ENCODE data around the gene SERPINA12.

Gene SERPINA12

DNA sequence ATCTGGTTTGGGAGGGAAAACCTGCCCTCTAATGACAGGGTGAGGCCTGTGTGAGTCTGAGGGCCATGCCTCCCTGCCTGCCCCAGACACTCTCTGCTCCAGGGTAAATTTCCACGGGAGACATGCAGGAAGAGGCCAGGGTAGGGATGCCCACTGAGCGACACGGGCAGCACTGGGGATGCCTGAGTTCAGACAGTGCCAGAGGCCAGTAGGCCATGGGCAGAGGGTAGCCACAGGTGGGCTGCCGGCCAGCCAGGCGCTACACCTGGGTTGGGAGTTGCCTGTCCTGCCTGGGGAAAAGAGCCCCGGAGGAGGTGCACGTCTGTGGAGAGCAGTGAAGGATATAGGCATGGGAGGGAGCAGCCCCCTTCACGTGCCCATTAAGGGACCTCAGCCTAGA, 3.6 kb downstream of the SERPINA12 start:
- no peak overlapping the region for H3K4me3 ChIP-seq (replicated peaks; ENCODE audit: low read depth, low read length)
- TF ChIP-seq, protein P1, sequence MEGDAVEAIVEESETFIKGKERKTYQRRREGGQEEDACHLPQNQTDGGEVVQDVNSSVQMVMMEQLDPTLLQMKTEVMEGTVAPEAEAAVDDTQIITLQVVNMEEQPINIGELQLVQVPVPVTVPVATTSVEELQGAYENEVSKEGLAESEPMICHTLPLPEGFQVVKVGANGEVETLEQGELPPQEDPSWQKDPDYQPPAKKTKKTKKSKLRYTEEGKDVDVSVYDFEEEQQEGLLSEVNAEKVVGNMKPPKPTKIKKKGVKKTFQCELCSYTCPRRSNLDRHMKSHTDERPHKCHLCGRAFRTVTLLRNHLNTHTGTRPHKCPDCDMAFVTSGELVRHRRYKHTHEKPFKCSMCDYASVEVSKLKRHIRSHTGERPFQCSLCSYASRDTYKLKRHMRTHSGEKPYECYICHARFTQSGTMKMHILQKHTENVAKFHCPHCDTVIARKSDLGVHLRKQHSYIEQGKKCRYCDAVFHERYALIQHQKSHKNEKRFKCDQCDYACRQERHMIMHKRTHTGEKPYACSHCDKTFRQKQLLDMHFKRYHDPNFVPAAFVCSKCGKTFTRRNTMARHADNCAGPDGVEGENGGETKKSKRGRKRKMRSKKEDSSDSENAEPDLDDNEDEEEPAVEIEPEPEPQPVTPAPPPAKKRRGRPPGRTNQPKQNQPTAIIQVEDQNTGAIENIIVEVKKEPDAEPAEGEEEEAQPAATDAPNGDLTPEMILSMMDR (IDR thresholded peaks at IDR 0.05; ENCODE audit: low read length, missing control alignments) = no peak
- DNase-seq (ENCODE audit: low read depth) = no peak

DNA sequence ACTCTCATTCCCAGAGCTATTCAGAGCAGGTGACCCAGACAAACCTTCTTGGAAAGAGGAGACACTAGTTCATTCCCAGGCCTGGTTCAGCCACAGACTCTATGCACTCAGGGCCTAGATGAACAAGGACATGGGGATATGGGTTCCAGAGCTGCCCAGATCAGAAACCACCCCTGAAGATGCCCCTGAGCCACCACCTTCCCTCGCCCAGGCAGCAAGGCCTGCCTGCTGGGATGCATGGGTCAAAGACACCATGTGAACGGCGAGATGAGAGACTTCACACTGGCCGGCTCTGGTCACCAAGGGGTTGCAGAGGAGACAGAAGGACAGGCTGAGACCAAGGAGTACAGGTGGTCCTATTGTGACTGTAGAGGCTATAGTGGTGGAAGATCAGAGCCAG, 4.1 kb downstream of the SERPINA12 start:
- no peak overlapping the region for H3K4me3 ChIP-seq (replicated peaks; ENCODE audit: low read depth, low read length)
- TF ChIP-seq, protein P1 (IDR thresholded peaks at IDR 0.05; ENCODE audit: low read length, missing control alignments) = no peak
- no peak for DNase-seq (ENCODE audit: low read depth)

DNA sequence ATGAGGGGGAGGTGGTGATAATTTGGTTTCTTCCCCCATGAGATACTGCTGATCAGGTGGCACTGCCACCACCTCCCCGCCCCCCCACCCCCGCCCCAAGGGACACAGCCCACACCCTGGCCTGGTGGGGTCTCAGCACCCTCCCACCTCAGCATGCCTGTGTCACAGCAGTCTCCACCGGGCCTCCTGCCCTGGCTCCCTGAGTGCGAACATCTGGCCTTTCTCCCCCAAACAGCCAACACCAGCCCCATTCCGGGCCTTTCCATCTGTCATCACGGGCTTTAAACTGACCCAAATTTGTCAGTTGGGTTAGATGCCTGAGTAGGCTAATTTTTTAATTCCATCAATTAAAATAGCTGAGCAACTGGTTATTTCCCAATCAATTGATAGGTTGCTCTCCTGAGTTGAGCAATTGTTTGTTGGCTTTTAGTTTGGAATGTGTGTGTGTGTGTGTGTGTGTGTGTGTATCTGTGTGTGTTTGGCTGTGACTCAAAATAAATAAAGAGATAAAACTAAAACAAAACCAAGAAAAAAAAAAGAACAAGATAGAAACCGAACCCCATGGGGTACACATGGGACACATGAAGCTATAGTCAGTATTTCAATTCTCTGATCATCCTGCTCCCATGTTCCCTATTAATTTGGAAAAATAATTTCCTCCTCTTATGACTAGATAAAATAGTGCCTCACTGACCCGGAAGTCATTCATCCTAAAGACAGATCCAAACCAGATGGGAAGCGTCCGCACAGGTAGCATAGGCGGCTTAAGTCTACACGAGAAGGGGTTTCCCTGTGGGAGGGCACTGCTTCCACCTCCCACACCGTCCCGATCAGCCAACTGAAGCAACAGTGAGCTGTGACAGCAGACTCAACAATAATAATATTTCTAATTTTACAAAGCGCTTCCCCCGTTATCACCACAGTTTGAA, 7.4 kb downstream of the SERPINA12 start:
- H3K4me3 ChIP-seq (replicated peaks; ENCODE audit: low read depth, low read length) = no peak overlapping the region
- no peak for DNase-seq (ENCODE audit: low read depth)
- TF ChIP-seq, protein P1 (IDR thresholded peaks at IDR 0.05; ENCODE audit: low read length, missing control alignments) = no peak

DNA sequence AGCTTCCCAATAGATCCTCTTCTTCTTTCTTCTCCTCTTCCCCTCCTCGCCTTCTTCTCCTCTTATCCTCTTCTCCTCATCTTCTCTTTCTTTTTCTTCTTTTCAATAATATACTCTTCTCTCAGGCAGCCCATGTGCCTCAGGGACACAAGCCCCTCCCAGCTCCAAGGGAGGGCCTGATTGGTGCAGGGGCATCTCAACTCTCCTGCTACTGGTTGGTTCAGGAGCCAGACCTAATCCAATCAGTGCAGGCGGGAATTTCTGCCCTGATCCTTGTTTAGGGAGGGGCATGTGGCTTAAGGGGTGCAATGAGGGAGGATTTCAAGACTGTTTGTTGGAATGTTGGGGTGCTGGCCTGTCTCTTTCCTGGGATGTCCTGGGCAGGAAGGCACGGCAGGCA, 9.0 kb downstream of the SERPINA12 start:
- no peak overlapping the region for H3K4me3 ChIP-seq (replicated peaks; ENCODE audit: low read depth, low read length)
- DNase-seq (ENCODE audit: low read depth) = no peak
- TF ChIP-seq, protein P1 (IDR thresholded peaks at IDR 0.05; ENCODE audit: low read length, missing control alignments) = no peak

DNA sequence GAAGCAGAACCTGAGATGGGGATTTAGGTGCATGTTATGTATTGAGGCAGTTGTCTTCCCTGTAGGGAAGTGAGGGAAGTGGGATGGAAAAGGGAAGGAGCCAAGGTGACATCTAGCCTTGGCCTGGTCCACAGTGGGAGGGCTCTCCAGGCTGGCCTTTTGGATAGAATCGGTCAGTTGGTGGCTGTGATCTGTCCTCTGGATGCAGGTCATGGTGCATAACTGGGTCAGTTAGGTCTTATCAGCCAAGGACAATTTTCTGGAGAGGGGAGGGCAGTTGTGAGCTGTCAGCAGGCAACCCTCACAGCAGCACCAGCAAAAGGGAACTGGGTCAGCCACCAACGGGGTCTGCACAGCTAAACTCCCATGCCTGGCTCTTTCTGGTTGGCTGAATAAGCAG, 9.6 kb downstream of the SERPINA12 start:
- DNase-seq (ENCODE audit: low read depth) = no peak
- TF ChIP-seq, protein P1 (IDR thresholded peaks at IDR 0.05; ENCODE audit: low read length, missing control alignments) = no peak
- no peak overlapping the region for H3K4me3 ChIP-seq (replicated peaks; ENCODE audit: low read depth, low read length)

DNA sequence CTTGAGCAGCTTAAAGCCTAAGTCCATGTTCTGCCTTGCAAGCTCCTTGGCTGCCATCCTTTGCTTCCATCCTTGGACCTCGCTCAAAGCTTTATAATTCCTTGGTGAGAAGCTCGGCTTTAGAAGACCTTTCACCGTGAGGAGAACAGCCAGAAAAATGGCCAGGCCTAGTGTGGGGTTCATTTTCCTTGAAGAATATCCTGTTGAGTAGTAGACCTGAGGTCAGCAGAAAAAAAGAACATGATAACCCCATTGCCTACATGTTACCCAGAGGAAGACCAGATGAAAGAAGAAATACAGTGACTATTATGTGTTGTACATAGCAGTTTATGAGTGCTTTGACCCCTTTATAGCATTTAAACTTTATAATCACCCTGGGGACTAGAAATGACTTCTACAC, 11.1 kb downstream of the SERPINA12 start:
- no peak for DNase-seq (ENCODE audit: low read depth)
- no peak overlapping the region for H3K4me3 ChIP-seq (replicated peaks; ENCODE audit: low read depth, low read length)
- TF ChIP-seq, protein P1 (IDR thresholded peaks at IDR 0.05; ENCODE audit: low read length, missing control alignments) = no peak

DNA sequence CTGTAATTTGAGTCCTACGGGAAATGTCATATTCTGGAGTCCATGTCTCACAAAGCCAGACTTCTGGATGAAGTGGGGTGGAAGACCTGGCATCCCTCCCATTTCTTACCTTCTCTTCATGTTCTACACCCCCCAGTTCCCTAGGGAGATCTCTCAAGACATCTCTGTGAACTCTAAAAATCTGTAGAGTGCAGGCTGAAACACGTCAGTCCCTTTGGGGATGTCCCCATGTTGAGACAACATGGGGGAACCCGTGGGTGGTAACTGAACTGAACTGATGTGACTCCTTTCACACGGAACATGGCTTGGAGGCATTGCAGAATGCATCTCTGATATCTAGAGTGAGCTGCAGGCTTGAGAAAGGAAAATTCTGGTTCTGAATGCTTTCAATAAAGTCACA, 15.2 kb downstream of the SERPINA12 start:
- DNase-seq (ENCODE audit: low read depth) = no peak
- TF ChIP-seq, protein P1 (IDR thresholded peaks at IDR 0.05; ENCODE audit: low read length, missing control alignments) = no peak
- H3K4me3 ChIP-seq (replicated peaks; ENCODE audit: low read depth, low read length) = no peak overlapping the region
